Liver (tissue), 9 donors: ENCODE results near the gene GLIS1. TPM values are rescaled to one million over a fixed set of nuclear protein-coding genes. Genes with fewer than 3 reads are reported as not detected.

Experiments
- DNase-seq: peaks from one replicate; pipeline ENCODE4 v3.0.0-alpha.2; 2017; ENCODE audit warnings: low spot score
- H3K27ac ChIP-seq, 2 donors: one replicate each; pipeline ENCODE4 v1.7.0; 2013; ENCODE audit warnings: inconsistent platforms in 2 of 2, low read length in 2 of 2, control low read depth in 1 of 2, low read depth in 1 of 2, mild to moderate bottlenecking in 1 of 2
- H3K27me3 ChIP-seq, 4 donors: one replicate each; pipeline versions ENCODE4 v1.6.1 to v1.7.0; 2013; ENCODE audit warnings: low read length in 3 of 4, inconsistent platforms in 1 of 4, mild to moderate bottlenecking in 1 of 4, moderate library complexity in 1 of 4; ENCODE audit not compliant: control insufficient read depth in 4 of 4, insufficient read depth in 4 of 4
- H3K36me3 ChIP-seq, 4 donors: one replicate each; pipeline versions ENCODE4 v1.6.1 to v1.7.0; 2013; ENCODE audit warnings: low read length in 3 of 4, mild to moderate bottlenecking in 3 of 4, low read depth in 1 of 4, moderate library complexity in 1 of 4; ENCODE audit not compliant: control insufficient read depth in 4 of 4, insufficient read depth in 3 of 4
- H3K4me1 ChIP-seq, 4 donors: one replicate each; pipeline versions ENCODE4 v1.6.1 to v1.7.0; 2013; ENCODE audit warnings: low read length in 3 of 4, mild to moderate bottlenecking in 3 of 4, moderate library complexity in 1 of 4; ENCODE audit not compliant: control insufficient read depth in 4 of 4, insufficient read depth in 4 of 4
- H3K4me3 ChIP-seq, 3 donors: one replicate each; pipeline versions ENCODE4 v1.6.1 to v1.7.0; 2013; ENCODE audit warnings: low read length in 3 of 3, control low read depth in 1 of 3, low read depth in 1 of 3, mild to moderate bottlenecking in 1 of 3
- H3K9ac ChIP-seq, 2 donors: one replicate each; pipeline ENCODE4 v1.7.0; 2013; ENCODE audit warnings: low read length in 2 of 2, mild to moderate bottlenecking in 2 of 2, moderate library complexity in 2 of 2, control low read depth in 1 of 2, low read depth in 1 of 2
- H3K9me3 ChIP-seq, 4 donors: one replicate each; pipeline versions ENCODE4 v1.6.1 to v1.7.0; 2013; ENCODE audit warnings: low read length in 3 of 4; ENCODE audit not compliant: control insufficient read depth in 4 of 4
- CTCF ChIP-seq: fragments of 150-350 bp; IDR thresholded peaks from 2 replicates; pipeline ENCODE4 v1.5.1; 2017; ENCODE audit warnings: improper control_type of control experiment, low read depth, low read length; ENCODE audit not compliant: missing input control
- EGR1 ChIP-seq, 2 donors: IDR thresholded peaks; 2 replicates each; pipeline ENCODE4 v1.6.1; 2016 to 2018; ENCODE audit warnings: antibody characterized with exemption in 2 of 2, low read depth in 2 of 2
- FOXA1 ChIP-seq: IDR thresholded peaks from 2 replicates; pipeline ENCODE4 v1.6.1; 2016; ENCODE audit warnings: antibody characterized with exemption
- HNF4A ChIP-seq, 2 donors: conservative IDR thresholded peaks; 2 replicates each; pipeline ENCODE4 v1.6.1; 2016; ENCODE audit warnings: antibody characterized with exemption in 2 of 2, mild to moderate bottlenecking in 2 of 2
- HNF4G ChIP-seq: IDR thresholded peaks from 2 replicates; pipeline ENCODE4 v1.6.1; 2016; ENCODE audit warnings: antibody characterized with exemption
- MAX ChIP-seq: IDR thresholded peaks from 2 replicates; pipeline ENCODE4 v1.6.1; 2016; ENCODE audit warnings: antibody characterized with exemption
- REST ChIP-seq: IDR thresholded peaks from 2 replicates; pipeline ENCODE4 v1.6.1; 2016; ENCODE audit warnings: antibody characterized with exemption, mild to moderate bottlenecking
- TAF1 ChIP-seq: conservative IDR thresholded peaks from 2 replicates; pipeline ENCODE4 v1.6.1; 2016; ENCODE audit warnings: antibody characterized with exemption, mild to moderate bottlenecking
- YY1 ChIP-seq: IDR thresholded peaks from 2 replicates; pipeline ENCODE4 v1.6.1; 2016; ENCODE audit warnings: antibody characterized with exemption, mild to moderate bottlenecking
- WGBS: extraction: QIAGEN DNeasy Blood & Tissue Kit; methylation state at CpG from one replicate; pipeline ENCODE4 v1.1.7; 2013; 5-methylcytosine and 5-hydroxymethylcytosine counted together
- polyA plus RNA-seq, 2 donors: library from polyadenylated mRNA; stranded (reverse) in 1 of 2; unstranded in 1 of 2; fragments of 200-250 nt in 1 of 2; fragments of >200 nt in 1 of 2; fragmentation: Nextera tagmentation in 1 of 2; extraction: Ambion mirVana in 1 of 2; gene quantifications; one replicate each; pipeline versions ENCODE4 v1.2.1 to v1.2.3, GENCODE V29; 2013 to 2015
- total RNA-seq, 2 donors: library from RNA; depleted of rRNA; stranded (reverse); fragments of >200 nt; gene quantifications; one replicate each; pipeline ENCODE4 v1.2.3, GENCODE V29; 2014
- donor health status: healthy.
- donor health status: healthy.
- donor health status: healthy.
- donor health status: healthy.
- donor health status: healthy.

The GLIS1 gene
- total and polyA plus RNA-seq, 4 donors, result under 0.01 to 0.05 TPM; not detected in 2

GRCh38 chr1:53721088-53721487 lies 17.9 kb downstream of the GLIS1 start:
- 87% methylated on average over 4 of the region's 4 CpGs for WGBS
- Histone ChIP-seq H3K27me3 (peaks cover 0 to 2% (median 0%) of the 10 kb centered on the region in 4 donors), H3K9ac (no peak overlapping the region), H3K27ac (no peak overlapping the region), H3K4me3 (no peak overlapping the region), H3K36me3 (no peaks in the 10 kb centered on the region), H3K4me1 (no peaks in the 10 kb centered on the region), H3K9me3 (no peaks in the 10 kb centered on the region)
- DNase-seq, result no peak
- TF ChIP-seq REST (no peak), FOXA1 (no peak), EGR1 (IDR thresholded peaks at IDR 0.05; ENCODE audit: low read depth in 2 of 2) (no peak), HNF4G (no peak), HNF4A (conservative IDR thresholded peaks at IDR 0.05) (no peak), CTCF (no peak)

GRCh38 chr1:53719469-53719868 lies 19.5 kb downstream of the GLIS1 start:
- WGBS, result 73% methylated on average over 2 of the region's 2 CpGs
- TF ChIP-seq TAF1, result no peak
- TF ChIP-seq YY1, result no peak
- no peak for TF ChIP-seq FOXA1
- TF ChIP-seq REST, result no peak
- TF ChIP-seq MAX, result no peak

More at GRCh38 chr1:53719469-53719868, 19.5 kb downstream of the GLIS1 start:
- Histone ChIP-seq H3K36me3 (no peaks in the 10 kb centered on the region), H3K27ac (no peak overlapping the region), H3K27me3 (peaks cover 0 to 2% (median under 1%) of the 10 kb centered on the region in 4 donors), H3K9me3 (no peaks in the 10 kb centered on the region), H3K4me3 (no peak overlapping the region), H3K4me1 (no peaks in the 10 kb centered on the region), H3K9ac (no peak overlapping the region)
- DNase-seq, result no peak
